Measurements from ENCODE around the gene SOX3. TPM values are rescaled to one million over a fixed set of nuclear protein-coding genes. Genes with fewer than 3 reads are reported as not detected.

SOX3 gene
- total RNA-seq, result 3.7 TPM

DNA sequence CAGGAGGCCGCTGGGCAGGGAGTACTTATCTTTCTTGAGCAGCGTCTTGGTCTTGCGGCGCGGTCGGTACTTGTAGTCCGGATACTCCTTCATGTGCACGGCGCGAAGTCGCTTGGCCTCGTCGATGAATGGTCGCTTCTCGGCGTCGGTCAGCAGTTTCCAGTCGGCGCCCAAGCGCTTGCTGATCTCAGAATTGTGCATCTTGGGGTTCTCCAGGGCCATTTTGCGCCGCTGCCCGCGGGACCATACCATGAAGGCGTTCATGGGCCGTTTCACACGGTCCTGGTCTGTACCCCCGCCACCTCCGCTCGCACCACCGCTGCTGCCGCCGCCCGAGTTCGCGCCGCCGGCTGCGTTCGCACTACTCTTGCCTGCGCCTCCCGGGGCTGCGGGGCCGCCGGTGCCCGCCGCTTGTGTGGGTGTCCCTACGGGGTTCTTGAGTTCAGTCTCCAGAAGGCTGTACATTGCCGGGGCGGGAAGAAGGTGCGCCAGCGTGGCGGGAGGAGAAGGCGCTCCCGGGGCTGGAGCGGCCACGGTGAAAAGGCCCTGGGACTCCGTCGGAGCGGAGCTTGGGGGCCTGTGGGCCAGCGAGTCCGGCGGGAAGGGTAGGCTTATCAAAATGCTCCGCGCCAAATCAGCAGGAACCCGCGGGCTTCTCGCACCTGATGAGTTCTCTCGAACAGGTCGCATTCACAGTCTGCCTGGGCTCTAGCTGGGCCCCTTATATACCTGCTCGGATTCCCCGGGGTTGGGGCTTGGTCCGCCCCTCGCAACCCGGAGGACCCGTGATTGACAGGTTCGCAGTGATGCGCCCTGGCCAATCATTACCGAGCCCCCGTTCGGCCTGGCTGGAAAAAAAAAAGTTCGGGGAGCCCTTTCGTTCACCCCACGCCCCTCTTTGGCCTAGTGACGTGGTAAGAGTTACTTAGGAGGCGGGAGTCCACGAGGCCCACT is at the start of gene SOX3:
Gene SOX3 (minus strand): TSS at position 699 of the 954 bp plus-strand sequence. CDS start 9 bp downstream, at position 690.

Other genes starting within 250 kb of the SOX3 start
- gene LINC00632, start 204.7 kb upstream of the SOX3 start, total RNA-seq, result 79.8 TPM

Data from diencephalon (tissue), 1 donor.